Body of pancreas (tissue), 4 donors: ENCODE measurements around the gene SPP1. TPM values are rescaled to one million over a fixed set of nuclear protein-coding genes. Genes with fewer than 3 reads are reported as not detected.

ENCODE experiments used
- ATAC-seq: fragments of 150-250 bp; one replicate; pipeline ENCODE4 v1.9.1; 2016
- DNase-seq, 4 donors: peaks; one replicate each; pipeline ENCODE4 v3.0.0-alpha.2; 2019
- H3K27ac ChIP-seq, 4 donors: fragments of 200-600 bp; sonication (generic); 1 replicate in 3 of 4; 2 replicates in 1 of 4; pipeline versions ENCODE4 v1.5.1 to v1.6.1; 2016 to 2019; ENCODE audit warnings: mild to moderate bottlenecking in 1 of 4, mixed read lengths in 1 of 4, moderate library complexity in 1 of 4
- H3K27me3 ChIP-seq, 2 donors: fragments of 200-600 bp; sonication (generic); one replicate each; pipeline ENCODE4 v1.6.0; 2016; ENCODE audit warnings: mild to moderate bottlenecking in 1 of 2
- H3K36me3 ChIP-seq, 2 donors: fragments of 200-600 bp; sonication (generic); replicated peaks in 1 of 2; 2 replicates each; pipeline ENCODE4 v1.5.1; 2016; ENCODE audit warnings: low read depth in 2 of 2; ENCODE audit not compliant: insufficient read depth in 1 of 2
- H3K4me1 ChIP-seq: fragments of 200-600 bp; sonication (generic); one replicate; pipeline ENCODE4 v1.6.0; 2016
- H3K4me3 ChIP-seq, 2 donors: fragments of 200-600 bp; sonication (generic); 1 replicate in 1 of 2; 2 replicates in 1 of 2; pipeline ENCODE4 v1.5.1; 2016 to 2019
- H3K9me3 ChIP-seq, 3 donors: fragments of 200-600 bp; sonication (generic); 1 replicate in 2 of 3; 2 replicates in 1 of 3; pipeline ENCODE4 v1.5.1; 2016
- POLR2A ChIP-seq, 3 donors: fragments of 450-650 bp; IDR thresholded peaks; one replicate each; pipeline ENCODE4 v1.6.1; 2016; ENCODE audit warnings: antibody characterized with exemption in 3 of 3, mild to moderate bottlenecking in 2 of 3
- WGBS, 2 donors: methylation state at CpG; one replicate each; pipeline ENCODE4 v1.1.5; 2017; 5-methylcytosine and 5-hydroxymethylcytosine counted together
- intact Hi-C: fragments of 100-400 bp; cut with DNase I; formaldehyde crosslinking; loops from one replicate; pipeline ENCODE4 v1.15.1; 2023
- total RNA-seq, 2 donors: library from RNA; depleted of rRNA; stranded (reverse); fragments of >200 nt; gene quantifications; one replicate each; pipeline ENCODE4 v1.1.0, GENCODE V29; 2016
- TF ChIP-seq, protein P1 (sequence below), 7 experiments: fragments of 450-650 bp in 4 of 7; fragments of 200-600 bp in 3 of 7; sonication (generic) in 3 of 7; IDR thresholded peaks; one replicate each; pipeline ENCODE4 v1.5.1; 2016 to 2019; ENCODE audit warnings: antibody characterized with exemption in 7 of 7

The SPP1 gene
- total RNA-seq, 2 donors from 2014 or later: 62.8 to 154 TPM

DNA sequence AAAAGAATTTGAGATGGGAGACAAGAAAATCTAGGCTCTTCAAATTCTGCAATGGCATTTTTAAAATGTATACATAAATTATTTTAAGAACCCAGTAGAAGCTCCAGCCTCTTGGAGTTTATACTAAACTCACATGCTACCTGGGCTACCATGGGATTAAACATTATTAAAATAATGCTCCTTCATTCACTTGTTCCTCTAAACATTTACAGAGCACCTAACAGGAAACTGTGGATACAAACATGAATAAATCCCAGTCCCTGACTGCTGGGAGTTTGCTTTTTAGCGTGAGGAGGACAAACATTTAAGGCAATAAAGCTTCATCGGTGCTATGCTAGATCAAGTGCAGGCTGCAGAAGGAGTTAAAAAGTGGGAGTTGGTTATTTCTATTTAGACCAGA, 5.4 kb upstream of the SPP1 start:
- TF ChIP-seq, protein P1, sequence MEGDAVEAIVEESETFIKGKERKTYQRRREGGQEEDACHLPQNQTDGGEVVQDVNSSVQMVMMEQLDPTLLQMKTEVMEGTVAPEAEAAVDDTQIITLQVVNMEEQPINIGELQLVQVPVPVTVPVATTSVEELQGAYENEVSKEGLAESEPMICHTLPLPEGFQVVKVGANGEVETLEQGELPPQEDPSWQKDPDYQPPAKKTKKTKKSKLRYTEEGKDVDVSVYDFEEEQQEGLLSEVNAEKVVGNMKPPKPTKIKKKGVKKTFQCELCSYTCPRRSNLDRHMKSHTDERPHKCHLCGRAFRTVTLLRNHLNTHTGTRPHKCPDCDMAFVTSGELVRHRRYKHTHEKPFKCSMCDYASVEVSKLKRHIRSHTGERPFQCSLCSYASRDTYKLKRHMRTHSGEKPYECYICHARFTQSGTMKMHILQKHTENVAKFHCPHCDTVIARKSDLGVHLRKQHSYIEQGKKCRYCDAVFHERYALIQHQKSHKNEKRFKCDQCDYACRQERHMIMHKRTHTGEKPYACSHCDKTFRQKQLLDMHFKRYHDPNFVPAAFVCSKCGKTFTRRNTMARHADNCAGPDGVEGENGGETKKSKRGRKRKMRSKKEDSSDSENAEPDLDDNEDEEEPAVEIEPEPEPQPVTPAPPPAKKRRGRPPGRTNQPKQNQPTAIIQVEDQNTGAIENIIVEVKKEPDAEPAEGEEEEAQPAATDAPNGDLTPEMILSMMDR (IDR thresholded peaks at IDR 0.05): no peak
- TF ChIP-seq POLR2A (IDR thresholded peaks at IDR 0.05): no peak
- Histone ChIP-seq H3K4me3 (no peak overlapping the region), H3K9me3 (no peaks in the 10 kb centered on the region), H3K27me3 (no peaks in the 10 kb centered on the region), H3K4me1 (peaks cover 16% of the 10 kb centered on the region), H3K27ac (peak overlapping the region in 1 of 4 donors; percentile 7), H3K36me3 (no peaks in the 10 kb centered on the region)
- ATAC-seq: no peak
- intact Hi-C loops: no loop called here
- WGBS, 2 donors: 18 to 31% methylated on average over 2 of the region's 2 CpGs
- DNase-seq: no peak

DNA sequence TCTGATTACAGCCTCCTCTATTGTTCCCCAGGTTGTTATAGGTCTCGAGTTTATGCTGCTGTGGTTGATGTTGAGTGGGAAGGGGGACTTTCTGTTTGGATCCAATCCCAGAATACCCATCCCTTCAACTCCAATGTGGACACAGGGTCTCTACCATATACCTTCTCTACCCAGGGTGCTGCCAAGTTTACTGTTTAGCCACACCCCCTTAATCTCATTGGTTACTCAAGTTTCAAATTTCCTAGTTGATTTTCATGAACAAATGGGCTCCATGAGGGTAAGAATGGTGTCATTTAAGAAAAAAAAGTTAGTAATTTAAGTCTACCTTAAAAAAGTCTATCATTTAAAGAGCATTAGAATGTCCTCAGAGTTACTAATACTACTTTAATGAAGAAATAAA, 3.6 kb upstream of the SPP1 start:
- Histone ChIP-seq H3K9me3 (no peaks in the 10 kb centered on the region), H3K27me3 (no peaks in the 10 kb centered on the region), H3K4me1 (peaks cover 16% of the 10 kb centered on the region), H3K36me3 (no peaks in the 10 kb centered on the region), H3K27ac (no peak overlapping the region), H3K4me3 (no peak overlapping the region)
- TF ChIP-seq, protein P1 (IDR thresholded peaks at IDR 0.05): no peak
- TF ChIP-seq POLR2A (IDR thresholded peaks at IDR 0.05): no peak
- 50 to 68% methylated on average over 1 of the region's 1 CpG for WGBS, 2 donors
- intact Hi-C loops: no loop called here
- DNase-seq (no peak), ATAC-seq (no peak)

DNA sequence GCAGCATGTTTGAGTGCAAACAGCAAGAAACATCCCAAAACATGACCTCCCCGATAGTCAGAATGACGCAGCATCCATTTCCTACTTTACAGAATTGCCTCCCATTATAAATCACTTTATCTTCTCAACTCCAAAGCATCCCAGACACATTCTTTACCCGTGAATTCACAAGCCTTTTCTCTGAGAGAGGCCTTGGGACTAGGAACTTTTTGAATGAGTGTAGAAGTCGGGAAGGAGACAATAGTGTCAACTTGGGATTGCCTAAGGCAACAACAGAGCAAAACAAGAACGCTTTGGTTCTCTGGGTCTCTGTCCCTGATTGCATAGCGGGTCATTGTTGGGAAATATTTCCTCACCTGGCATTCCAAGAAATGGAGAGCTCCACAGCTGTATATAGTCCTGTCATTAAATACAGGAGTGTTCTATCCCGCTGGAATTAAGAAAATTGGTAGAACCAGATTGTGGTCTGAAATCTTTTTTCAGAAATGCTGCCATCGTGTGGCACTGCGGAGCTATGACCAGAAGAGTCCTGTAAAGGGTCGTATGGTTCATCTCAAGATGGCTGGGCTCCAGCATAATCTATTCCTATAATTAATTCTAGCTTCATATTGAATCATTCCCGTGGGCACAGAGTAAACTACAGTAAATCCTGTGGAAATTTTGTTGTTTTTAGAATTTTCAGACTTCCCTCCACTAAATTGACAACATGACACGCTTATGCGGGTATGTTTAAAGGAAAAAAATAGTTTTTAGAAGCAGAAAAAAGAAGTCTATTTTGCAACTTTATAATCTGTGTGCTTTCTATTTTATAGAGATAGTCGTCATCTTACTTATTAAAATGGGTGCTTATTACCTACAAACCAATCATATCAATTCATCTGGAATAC, 2.0 kb upstream of the SPP1 start:
- DNase-seq: peak; percentile 55 to 71 (median 62)
- Histone ChIP-seq H3K36me3 (no peaks in the 10 kb centered on the region), H3K4me1 (peaks cover 16% of the 10 kb centered on the region), H3K27me3 (no peaks in the 10 kb centered on the region), H3K27ac (peak overlapping the region in 2 of 4 donors; percentile 13 to 51), H3K4me3 (no peak overlapping the region), H3K9me3 (no peaks in the 10 kb centered on the region)
- 25 to 27% methylated on average over 14 of the region's 14 CpGs for WGBS, 2 donors
- peak; percentile 74 for ATAC-seq
- intact Hi-C loops: no loop called here
- no peak for TF ChIP-seq POLR2A (IDR thresholded peaks at IDR 0.05)
- TF ChIP-seq, protein P1 (IDR thresholded peaks at IDR 0.05): peak; percentile 69 to 88 (median 76)

DNA sequence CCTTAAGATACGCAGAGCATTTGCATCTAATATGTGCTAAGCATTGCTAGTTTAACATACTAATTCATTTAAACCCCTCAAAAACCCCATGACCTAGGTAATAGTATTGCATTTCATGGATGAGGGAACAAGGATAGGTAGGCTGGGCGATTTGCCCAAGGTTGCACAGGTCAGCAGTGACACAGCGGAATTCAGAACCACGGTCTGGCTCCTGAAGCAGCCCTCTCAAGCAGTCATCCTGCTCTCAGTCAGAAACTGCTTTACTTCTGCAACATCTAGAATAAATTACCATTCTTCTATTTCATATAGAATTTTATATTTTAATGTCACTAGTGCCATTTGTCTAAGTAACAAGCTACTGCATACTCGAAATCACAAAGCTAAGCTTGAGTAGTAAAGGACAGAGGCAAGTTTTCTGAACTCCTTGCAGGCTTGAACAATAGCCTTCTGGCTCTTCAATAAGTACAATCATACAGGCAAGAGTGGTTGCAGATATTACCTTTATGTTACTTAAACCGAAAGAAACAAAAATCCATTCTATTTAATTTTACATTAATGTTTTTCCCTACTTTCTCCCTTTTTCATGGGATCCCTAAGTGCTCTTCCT, 555 bp upstream of the SPP1 start:
- TF ChIP-seq, protein P1 (IDR thresholded peaks at IDR 0.05): no peak
- no peak for TF ChIP-seq POLR2A (IDR thresholded peaks at IDR 0.05)
- Histone ChIP-seq H3K4me3 (no peak overlapping the region), H3K27me3 (no peaks in the 10 kb centered on the region), H3K27ac (peak overlapping the region in 3 of 4 donors; percentile 22 to 59 (median 46)), H3K4me1 (peaks cover 16% of the 10 kb centered on the region), H3K9me3 (no peaks in the 10 kb centered on the region), H3K36me3 (no peaks in the 10 kb centered on the region)
- intact Hi-C loops: no loop called here
- DNase-seq (peak; percentile 47 to 73 (median 62)), ATAC-seq (peak; percentile 72)
- WGBS, 2 donors: 25 to 31% methylated on average over 6 of the region's 6 CpGs
